ENCODE data around the gene ARL14EPL.
A peak's percentile ranks its signal among the peaks of the same experiment; 100 is the strongest.

Gene ARL14EPL

DNA sequence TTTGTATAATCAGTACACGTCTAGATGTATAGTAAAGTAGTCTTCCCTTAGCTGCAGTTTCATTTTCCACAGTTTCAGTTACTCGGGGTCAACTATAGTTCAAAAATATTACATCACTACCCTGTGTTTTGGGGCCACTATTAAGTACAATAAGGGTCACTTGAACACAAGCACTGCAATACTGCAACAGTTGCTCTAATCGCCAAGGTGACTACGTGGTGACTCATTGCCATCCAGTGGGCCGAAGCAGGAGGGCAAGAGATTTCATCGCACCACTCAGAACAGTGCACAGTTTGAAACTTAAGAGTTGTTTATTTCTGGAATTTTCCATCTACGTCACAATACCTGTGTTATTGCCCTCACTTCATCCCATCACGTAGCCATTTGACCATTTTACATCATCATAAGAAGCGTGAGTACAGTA is at the start of gene ARL14EPL:
ARL14EPL (plus strand) TSS at position 379 of the 424 bp plus-strand sequence. CDS start 18,994 bp downstream, outside the sequence.
- peak; percentile 99 for ATAC-seq
- no peak for TF ChIP-seq TSHZ2 (CRISPR knock-in tag; IDR thresholded peaks at IDR 0.05)
- TF ChIP-seq, protein P1, sequence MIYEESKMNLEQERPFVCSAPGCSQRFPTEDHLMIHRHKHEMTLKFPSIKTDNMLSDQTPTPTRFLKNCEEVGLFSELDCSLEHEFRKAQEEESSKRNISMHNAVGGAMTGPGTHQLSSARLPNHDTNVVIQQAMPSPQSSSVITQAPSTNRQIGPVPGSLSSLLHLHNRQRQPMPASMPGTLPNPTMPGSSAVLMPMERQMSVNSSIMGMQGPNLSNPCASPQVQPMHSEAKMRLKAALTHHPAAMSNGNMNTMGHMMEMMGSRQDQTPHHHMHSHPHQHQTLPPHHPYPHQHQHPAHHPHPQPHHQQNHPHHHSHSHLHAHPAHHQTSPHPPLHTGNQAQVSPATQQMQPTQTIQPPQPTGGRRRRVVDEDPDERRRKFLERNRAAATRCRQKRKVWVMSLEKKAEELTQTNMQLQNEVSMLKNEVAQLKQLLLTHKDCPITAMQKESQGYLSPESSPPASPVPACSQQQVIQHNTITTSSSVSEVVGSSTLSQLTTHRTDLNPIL (CRISPR knock-in tag; IDR thresholded peaks at IDR 0.05; ENCODE audit: low read depth) = no peak
- no peak for TF ChIP-seq ZFP30 (CRISPR knock-in tag; IDR thresholded peaks at IDR 0.05)
- no peak for TF ChIP-seq ZC3H10 (CRISPR knock-in tag; IDR thresholded peaks at IDR 0.05)
- TF ChIP-seq CSDC2 (CRISPR knock-in tag; IDR thresholded peaks at IDR 0.05) = no peak
- TF ChIP-seq BACH2 (CRISPR knock-in tag; IDR thresholded peaks at IDR 0.05; ENCODE audit: borderline replicate concordance) = no peak
- TF ChIP-seq ISL1 (CRISPR knock-in tag; IDR thresholded peaks at IDR 0.05) = no peak
- no peak for TF ChIP-seq ZNF70 (CRISPR knock-in tag; IDR thresholded peaks at IDR 0.05)
- TF ChIP-seq TOX (CRISPR knock-in tag; IDR thresholded peaks at IDR 0.05; ENCODE audit: borderline replicate concordance) = no peak
- no peak for TF ChIP-seq ZNF8 (CRISPR knock-in tag; IDR thresholded peaks at IDR 0.05)
- no peak for TF ChIP-seq PPARA (CRISPR knock-in tag; IDR thresholded peaks at IDR 0.05; ENCODE audit: borderline replicate concordance)
- no peak for TF ChIP-seq ZNF565 (CRISPR knock-in tag; conservative IDR thresholded peaks at IDR 0.05; ENCODE audit: low read depth)

- TF ChIP-seq ARNTL (CRISPR knock-in tag; IDR thresholded peaks at IDR 0.05; ENCODE audit: borderline replicate concordance, low read depth) (no peak), TOX (CRISPR knock-in tag; IDR thresholded peaks at IDR 0.05; ENCODE audit: borderline replicate concordance) (no peak), ZNF70 (CRISPR knock-in tag; IDR thresholded peaks at IDR 0.05) (no peak), TCF4 (CRISPR knock-in tag; IDR thresholded peaks at IDR 0.05; ENCODE audit: borderline replicate concordance) (peak; percentile 54; the same call in 1 of the 2 replicates), ISL1 (CRISPR knock-in tag; IDR thresholded peaks at IDR 0.05) (0 out of 2 replicates have a peak, but pooled peaks have one; percentile 11)
- TF ChIP-seq, protein P2, sequence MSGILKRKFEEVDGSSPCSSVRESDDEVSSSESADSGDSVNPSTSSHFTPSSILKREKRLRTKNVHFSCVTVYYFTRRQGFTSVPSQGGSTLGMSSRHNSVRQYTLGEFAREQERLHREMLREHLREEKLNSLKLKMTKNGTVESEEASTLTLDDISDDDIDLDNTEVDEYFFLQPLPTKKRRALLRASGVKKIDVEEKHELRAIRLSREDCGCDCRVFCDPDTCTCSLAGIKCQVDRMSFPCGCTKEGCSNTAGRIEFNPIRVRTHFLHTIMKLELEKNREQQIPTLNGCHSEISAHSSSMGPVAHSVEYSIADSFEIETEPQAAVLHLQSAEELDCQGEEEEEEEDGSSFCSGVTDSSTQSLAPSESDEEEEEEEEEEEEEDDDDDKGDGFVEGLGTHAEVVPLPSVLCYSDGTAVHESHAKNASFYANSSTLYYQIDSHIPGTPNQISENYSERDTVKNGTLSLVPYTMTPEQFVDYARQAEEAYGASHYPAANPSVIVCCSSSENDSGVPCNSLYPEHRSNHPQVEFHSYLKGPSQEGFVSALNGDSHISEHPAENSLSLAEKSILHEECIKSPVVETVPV (CRISPR knock-in tag; IDR thresholded peaks at IDR 0.05) = no peak
- TF ChIP-seq, protein P3, sequence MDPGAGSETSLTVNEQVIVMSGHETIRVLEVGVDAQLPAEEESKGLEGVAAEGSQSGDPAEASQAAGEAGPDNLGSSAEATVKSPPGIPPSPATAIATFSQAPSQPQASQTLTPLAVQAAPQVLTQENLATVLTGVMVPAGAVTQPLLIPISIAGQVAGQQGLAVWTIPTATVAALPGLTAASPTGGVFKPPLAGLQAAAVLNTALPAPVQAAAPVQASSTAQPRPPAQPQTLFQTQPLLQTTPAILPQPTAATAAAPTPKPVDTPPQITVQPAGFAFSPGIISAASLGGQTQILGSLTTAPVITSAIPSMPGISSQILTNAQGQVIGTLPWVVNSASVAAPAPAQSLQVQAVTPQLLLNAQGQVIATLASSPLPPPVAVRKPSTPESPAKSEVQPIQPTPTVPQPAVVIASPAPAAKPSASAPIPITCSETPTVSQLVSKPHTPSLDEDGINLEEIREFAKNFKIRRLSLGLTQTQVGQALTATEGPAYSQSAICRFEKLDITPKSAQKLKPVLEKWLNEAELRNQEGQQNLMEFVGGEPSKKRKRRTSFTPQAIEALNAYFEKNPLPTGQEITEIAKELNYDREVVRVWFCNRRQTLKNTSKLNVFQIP (CRISPR knock-in tag; IDR thresholded peaks at IDR 0.05; ENCODE audit: borderline replicate concordance, low read depth) = no peak
Observed at GRCh38 chr5:115983519-115983918, 48.8 kb upstream of the ARL14EPL start.

DNA sequence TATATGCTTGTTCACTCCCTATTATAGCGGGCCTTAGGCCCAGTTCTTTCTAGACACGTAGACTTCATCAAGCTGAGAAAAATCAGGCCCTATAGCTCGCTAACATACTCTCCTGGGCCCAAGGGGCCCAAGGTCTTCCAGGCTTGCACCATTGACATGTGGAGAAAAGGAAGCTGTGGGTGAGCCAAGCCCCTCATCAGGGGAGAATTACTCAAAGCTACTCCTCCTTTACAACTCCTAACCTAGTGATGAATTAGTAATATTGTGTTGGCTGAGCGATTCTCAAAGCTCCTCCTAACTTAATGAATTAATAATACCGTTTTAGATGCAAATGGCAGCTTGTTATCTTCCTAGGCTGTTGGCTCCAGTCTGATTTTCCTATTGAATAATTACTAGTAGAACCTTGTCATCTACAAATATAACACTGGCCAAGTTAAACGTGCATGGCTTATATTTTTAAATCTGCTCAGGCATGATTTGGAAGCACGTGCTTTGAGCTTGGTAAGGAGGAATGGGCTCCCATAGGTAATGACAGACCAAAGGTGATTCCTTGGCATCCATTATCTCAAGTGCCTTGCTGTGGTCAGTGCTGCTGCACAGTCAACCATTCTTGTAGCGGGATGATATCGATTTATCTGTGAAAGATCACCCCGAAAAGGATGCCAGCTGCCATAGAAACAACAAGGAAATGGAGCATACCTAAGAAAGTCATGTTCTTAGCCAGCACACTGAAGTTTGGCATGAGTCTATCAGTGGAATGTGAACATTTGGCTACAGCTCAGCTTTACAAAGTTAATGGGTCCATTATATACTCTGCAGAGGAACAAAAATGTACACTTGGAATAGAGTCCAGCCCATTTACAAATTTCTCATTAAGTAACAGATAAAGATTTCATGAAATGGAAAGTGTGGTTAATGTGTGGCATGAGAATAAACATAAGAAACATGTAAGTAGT is 46.2 kb upstream of the ARL14EPL start:
- ATAC-seq = no peak
- TF ChIP-seq, protein P2 (CRISPR knock-in tag; IDR thresholded peaks at IDR 0.05) = no peak
- TF ChIP-seq BACH2 (CRISPR knock-in tag; IDR thresholded peaks at IDR 0.05; ENCODE audit: borderline replicate concordance) = no peak
- no peak for TF ChIP-seq ZNF8 (CRISPR knock-in tag; IDR thresholded peaks at IDR 0.05)
- no peak for TF ChIP-seq ZC3H10 (CRISPR knock-in tag; IDR thresholded peaks at IDR 0.05)
- TF ChIP-seq ESRRG (CRISPR knock-in tag; IDR thresholded peaks at IDR 0.05) = no peak
- TF ChIP-seq, protein P3 (CRISPR knock-in tag; IDR thresholded peaks at IDR 0.05; ENCODE audit: borderline replicate concordance, low read depth) = no peak
- TF ChIP-seq, protein P1 (CRISPR knock-in tag; IDR thresholded peaks at IDR 0.05; ENCODE audit: low read depth) = no peak
- no peak for TF ChIP-seq ZNF70 (CRISPR knock-in tag; IDR thresholded peaks at IDR 0.05)
- TF ChIP-seq PATZ1 (CRISPR knock-in tag; IDR thresholded peaks at IDR 0.05; ENCODE audit: borderline replicate concordance) = no peak
- TF ChIP-seq TCF4 (CRISPR knock-in tag; IDR thresholded peaks at IDR 0.05; ENCODE audit: borderline replicate concordance) = no peak
- peak; percentile 96 for TF ChIP-seq ISL1 (CRISPR knock-in tag; IDR thresholded peaks at IDR 0.05)

More at GRCh38 chr5:115983519-115983918, 48.8 kb upstream of the ARL14EPL start:
- no peak for ATAC-seq
